ENCODE data around the gene TPK1. TPM values are rescaled to one million over a fixed set of nuclear protein-coding genes. Genes with fewer than 3 reads are reported as not detected.

The TPK1 gene
- total RNA-seq, 2 donors from 2014 or later, result 20.3 to 21.7 TPM

DNA sequence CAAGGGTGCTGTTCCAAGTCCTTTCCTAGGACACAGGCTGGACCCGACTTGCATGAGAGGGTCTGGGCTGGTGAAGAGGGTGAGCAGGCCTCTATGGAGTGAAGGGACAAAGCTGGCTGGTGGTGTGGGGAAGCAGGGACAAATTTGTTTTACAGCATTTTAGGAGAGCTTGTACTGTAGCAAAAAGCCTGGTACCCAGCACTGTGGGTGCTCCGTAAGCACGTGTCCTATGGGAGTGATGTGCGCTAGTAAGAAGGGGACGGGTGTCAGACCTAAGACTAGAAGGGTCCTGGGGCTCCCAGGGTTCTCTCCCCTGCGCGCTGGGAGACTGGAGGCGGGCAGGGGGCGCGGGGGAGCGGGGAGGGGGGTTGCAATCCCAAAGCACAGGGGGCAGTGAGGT lies 432.8 kb downstream of the TPK1 start:
- H3K9me3 ChIP-seq (ENCODE audit: control insufficient read depth, low read length, poor library complexity, severe bottlenecking), result no peaks in the 10 kb centered on the region
- no peaks in the 10 kb centered on the region for H3K36me3 Mint-ChIP-seq (ENCODE audit: low read depth)
- no peak overlapping the region for H3K27ac Mint-ChIP-seq
- H3K4me1 Mint-ChIP-seq, result peaks cover 6% of the 10 kb centered on the region
- H3K27me3 Mint-ChIP-seq, result peaks cover 56% of the 10 kb centered on the region
- DNase-seq (no peak), ATAC-seq (no peak)
- no peak overlapping the region for H3K4me3 Mint-ChIP-seq
